HepG2 (cell line): ENCODE results near the gene COLEC12. TPM values are rescaled to one million over a fixed set of nuclear protein-coding genes. Genes with fewer than 3 reads are reported as not detected.

Experiments used
- ATAC-seq: fragments of 200-7000 bp; cut with Tn5 transposase; 3 replicates; pipeline ENCODE4 v1.9.1; 2020; ENCODE audit warnings: mild to moderate bottlenecking, moderate library complexity
- BruUV-seq: library from RNA; stranded (reverse); fragments of 400-500 nt; replicated peaks from 2 replicates; lab custom pipeline; 2021; lab: Mats Ljungman, UMichigan
- CTCF ChIA-PET: fragments of 300-600 bp; formaldehyde crosslinking; extraction: SDS; loops from one replicate; lab custom pipeline; 2021; ENCODE audit warnings: low total read pairs, inconsistent platforms, low intra/inter-chr PET ratio; lab: Yijun Ruan, JAX
- POLR2A ChIA-PET: fragments of 350-600 bp; sonication (Branson Sonifier 250); formaldehyde crosslinking; loops from one replicate; lab custom pipeline; 2020; ENCODE audit warnings: antibody characterized with exemption, inconsistent platforms; lab: Yijun Ruan, JAX
- DNase-seq: peaks from one replicate; pipeline ENCODE4 v3.0.0-alpha.2; 2015; ENCODE audit warnings: low spot score
- FAIRE-seq: peaks from 3 replicates; lab custom pipeline; 2011; peaks lifted over from hg19 to GRCh38; lab: Jason Lieb, UNC
- H2AFZ ChIP-seq: one replicate; pipeline ENCODE4 v1.6.1; 2011; ENCODE audit warnings: low read length, inconsistent platforms
- H3K27ac ChIP-seq: fragments of 300-600 bp; 3 replicates; pipeline ENCODE4 v1.8.0; 2011; ENCODE audit warnings: mixed run types, mild to moderate bottlenecking, mixed read lengths, low read length, inconsistent platforms; ENCODE audit not compliant: insufficient read depth; ENCODE audit errors: extremely low read length
- H3K27me3 ChIP-seq, 2 experiments: fragments of 200-600 bp in 1 of 2; 2 replicates in 1 of 2; 3 replicates in 1 of 2; pipeline versions ENCODE4 v1.6.0 to v1.8.0; 2011; ENCODE audit warnings: low read length in 2 of 2, mild to moderate bottlenecking in 2 of 2, moderate library complexity in 2 of 2, inconsistent platforms in 1 of 2; ENCODE audit not compliant: insufficient read depth in 2 of 2, control insufficient read depth in 1 of 2
- H3K36me3 ChIP-seq, 2 experiments: fragments of 200-600 bp in 1 of 2; replicated peaks in 1 of 2; 2 replicates in 1 of 2; 3 replicates in 1 of 2; pipeline versions ENCODE4 v1.5.1 to v1.8.0; 2011; ENCODE audit warnings: low read length in 2 of 2, inconsistent platforms in 1 of 2; ENCODE audit not compliant: insufficient read depth in 2 of 2, control insufficient read depth in 1 of 2
- H3K4me1 ChIP-seq: 2 replicates; pipeline ENCODE4 v1.5.1; 2012; ENCODE audit warnings: low read length, inconsistent platforms; ENCODE audit not compliant: insufficient read depth
- H3K4me2 ChIP-seq: 2 replicates; pipeline ENCODE4 v1.6.0; 2011; ENCODE audit warnings: low read depth, low read length, inconsistent platforms
- H3K4me3 ChIP-seq, 3 experiments: fragments of 200-600 bp in 1 of 3; sonication (generic), shearing (Covaris generic) in 1 of 3; replicated peaks in 1 of 3; 2 replicates each; pipeline ENCODE4 v1.5.1; 2011 to 2016; ENCODE audit warnings: low read length in 3 of 3, inconsistent platforms in 2 of 3, low read depth in 2 of 3, mild to moderate bottlenecking in 2 of 3, control low read depth in 1 of 3, mixed read lengths in 1 of 3; ENCODE audit not compliant: insufficient read depth in 1 of 3
- H3K79me2 ChIP-seq: one replicate; pipeline ENCODE4 v1.6.1; 2011; ENCODE audit warnings: low read length, inconsistent platforms; ENCODE audit not compliant: insufficient read depth
- H3K9ac ChIP-seq: 2 replicates; pipeline ENCODE4 v1.6.0; 2011; ENCODE audit warnings: mild to moderate bottlenecking, low read depth, low read length, inconsistent platforms; ENCODE audit not compliant: insufficient read depth
- H3K9me3 ChIP-seq: 2 replicates; pipeline ENCODE4 v1.5.1; 2012; ENCODE audit warnings: mild to moderate bottlenecking, low read length
- H4K20me1 ChIP-seq: 2 replicates; pipeline ENCODE4 v1.6.0; 2011; ENCODE audit warnings: inconsistent platforms, mild to moderate bottlenecking, low read length, moderate library complexity; ENCODE audit not compliant: insufficient read depth
- AHDC1 ChIP-seq: sonication (generic); formaldehyde crosslinking; IDR thresholded peaks from 2 replicates; pipeline ENCODE4 v1.5.1; 2020; ENCODE audit warnings: mild to moderate bottlenecking, missing genetic modification reagents, borderline replicate concordance
- CBX5 ChIP-seq: sonication (generic); formaldehyde crosslinking; IDR thresholded peaks from 2 replicates; pipeline ENCODE4 v1.4.0; 2020; ENCODE audit warnings: missing genetic modification reagents, borderline replicate concordance
- HHEX ChIP-seq: IDR thresholded peaks from 2 replicates; pipeline ENCODE4 v1.6.1; 2016; ENCODE audit warnings: control low read depth
- PAF1 ChIP-seq: IDR thresholded peaks from 2 replicates; pipeline ENCODE4 v1.6.1; 2016; ENCODE audit warnings: missing genetic modification reagents, missing compliant biosample characterization
- SKI ChIP-seq: fragments of 450-650 bp; IDR thresholded peaks from one replicate; pipeline ENCODE4 v1.6.1; 2018; ENCODE audit warnings: mild to moderate bottlenecking; ENCODE audit not compliant: partially characterized antibody
- SNAPC2 ChIP-seq: sonication (generic); formaldehyde crosslinking; IDR thresholded peaks from 2 replicates; pipeline ENCODE4 v1.8.1; 2022; ENCODE audit warnings: mild to moderate bottlenecking, missing genetic modification reagents
- SYNCRIP ChIP-seq: fragments of 200-400 bp; formaldehyde crosslinking; IDR thresholded peaks from 2 replicates; pipeline ENCODE4 v1.6.1; 2018; ENCODE audit warnings: mild to moderate bottlenecking, low read depth, low read length; ENCODE audit not compliant: insufficient read depth
- ZFP37 ChIP-seq: sonication (generic); formaldehyde crosslinking; IDR thresholded peaks from 2 replicates; pipeline ENCODE4 v1.4.0; 2020; ENCODE audit warnings: missing genetic modification reagents, borderline replicate concordance
- ZMYM2 ChIP-seq: sonication (generic); formaldehyde crosslinking; IDR thresholded peaks from 2 replicates; pipeline ENCODE4 v1.8.0; 2022; ENCODE audit warnings: mild to moderate bottlenecking, missing genetic modification reagents
- ZNF256 ChIP-seq: sonication (generic); formaldehyde crosslinking; conservative IDR thresholded peaks from 2 replicates; pipeline ENCODE4 v1.4.0; 2020; ENCODE audit warnings: missing genetic modification reagents
- ZNF44 ChIP-seq: sonication (generic); formaldehyde crosslinking; IDR thresholded peaks from 2 replicates; pipeline ENCODE4 v1.5.1; 2020; ENCODE audit warnings: mild to moderate bottlenecking, missing genetic modification reagents
- ZNF615 ChIP-seq: sonication (generic); formaldehyde crosslinking; IDR thresholded peaks from 2 replicates; pipeline ENCODE4 v1.5.0; 2020; ENCODE audit warnings: mild to moderate bottlenecking, missing genetic modification reagents, borderline replicate concordance
- ZNF839 ChIP-seq: sonication (generic); formaldehyde crosslinking; IDR thresholded peaks from 2 replicates; pipeline ENCODE4 v1.4.0; 2020; ENCODE audit warnings: missing genetic modification reagents, mild to moderate bottlenecking, borderline replicate concordance
- ZSCAN21 ChIP-seq: sonication (generic); formaldehyde crosslinking; IDR thresholded peaks from 2 replicates; pipeline ENCODE4 v1.8.0; 2022; ENCODE audit warnings: mild to moderate bottlenecking, missing genetic modification reagents, moderate library complexity, borderline replicate concordance
- WGBS: methylation state at CpG from one replicate; pipeline ENCODE4 v1.1.6; 2017; ENCODE audit warnings: low lambda C conversion rate; 5-methylcytosine and 5-hydroxymethylcytosine counted together
- in situ Hi-C: cut with HindIII; loops from 2 replicates; pipeline ENCODE4 v1.10.0; 2017; ENCODE audit warnings: low pct_unique_long_range_greater_than_20kb; ENCODE audit not compliant: extremely low pct_ligation_motif_present
- intact Hi-C: fragments of 100-400 bp; cut with micrococcal nuclease; formaldehyde crosslinking; loops from one replicate; pipeline ENCODE4 v1.10.0; 2022; ENCODE audit not compliant: unreplicated experiment
- polyA plus RNA-seq, 8 experiments: library from polyadenylated mRNA; depleted of rRNA in 3 of 8; stranded (reverse) in 7 of 8; unstranded in 1 of 8; fragments of >200 nt; fragmentation: Illumina TruSeq in 4 of 8; extraction: Trizol in 4 of 8; gene quantifications; 2 replicates each; pipeline versions ENCODE4 v1.2.1 to v1.2.3, GENCODE V29; 2011 to 2016; ENCODE audit warnings: low read depth in 4 of 8, missing spikeins in 1 of 8, mixed read lengths in 1 of 8; ENCODE audit not compliant: insufficient read depth in 1 of 8
- total RNA-seq, 5 experiments: library from RNA; depleted of rRNA; stranded (reverse); fragments of >200 nt; fragmentation: Illumina TruSeq; extraction: Trizol; gene quantifications; 2 replicates each; pipeline ENCODE4 v1.2.3, GENCODE V29; 2016; ENCODE audit warnings: low read depth in 1 of 5

COLEC12 gene
- total and polyA plus RNA-seq, 2 of the 13 experiments (the other 11 are each of a cell fraction or from before 2014, with no cell fraction given): 0.02 to 0.11 TPM

- TF ChIP-seq SYNCRIP: no peak
- peak; percentile 50; the same call in 1 of the 2 replicates for TF ChIP-seq AHDC1 (CRISPR knock-in tag)
- TF ChIP-seq, all 625 proteins: peak for 6
These were observed 13.4 kb downstream of the COLEC12 start (continued) for GRCh38 chr18:486929-487740.

GRCh38 chr18:484749-485464, 15.6 kb downstream of the COLEC12 start:
- intact Hi-C loops (no loop called here), in situ Hi-C loops (no loop called here)
- H3K4me3 ChIP-seq: no peak overlapping the region
- ChIA-PET CTCF (no interaction called here), POLR2A (no interaction called here)
- H3K27ac ChIP-seq: no peak overlapping the region
- H3K4me1 ChIP-seq: peaks cover 40% of the 10 kb centered on the region
- 74% methylated on average over 4 of the region's 4 CpGs for WGBS
- no peak for FAIRE-seq
- no peak for DNase-seq
- ATAC-seq: no peak
- no TSS peak for BruUV-seq
- no peak overlapping the region for H2AFZ ChIP-seq
- no peak overlapping the region for H3K4me2 ChIP-seq
- no peaks in the 10 kb centered on the region for H3K36me3 ChIP-seq
- H3K9me3 ChIP-seq: no peaks in the 10 kb centered on the region
- no peak overlapping the region for H3K9ac ChIP-seq
- H3K79me2 ChIP-seq: no peaks in the 10 kb centered on the region
- peaks cover 0 to 4% of the 10 kb centered on the region in 2 experiments; a peak in 2 of 5 replicates for H3K27me3 ChIP-seq
- H4K20me1 ChIP-seq: no peaks in the 10 kb centered on the region
- TF ChIP-seq ZNF256 (CRISPR knock-in tag) (no peak), CBX5 (no peak), HHEX (CRISPR knock-in tag) (no peak), ZNF615 (no peak), PAF1 (CRISPR knock-in tag) (no peak), ZFP37 (no peak), ZSCAN21 (no peak), ZNF839 (CRISPR knock-in tag) (no peak), SNAPC2 (no peak), ZMYM2 (CRISPR knock-in tag) (no peak), SKI (no peak), ZNF44 (CRISPR knock-in tag) (no peak)
